H9 (cell line): ENCODE results near the gene TRPM5. TPM values are rescaled to one million over a fixed set of nuclear protein-coding genes. Genes with fewer than 3 reads are reported as not detected.

Experiments used
- DNase-seq: peaks from one replicate; pipeline ENCODE4 v3.0.0-alpha.2; 2017
- H2AFZ ChIP-seq: one replicate; pipeline ENCODE4 v1.6.1; 2013; ENCODE audit warnings: mild to moderate bottlenecking, low read length, control low read depth, moderate library complexity
- H2AK5ac ChIP-seq: 2 replicates; pipeline ENCODE4 v1.6.1; 2013; ENCODE audit warnings: low read length, control low read depth, mixed read lengths; ENCODE audit not compliant: insufficient read length
- H2BK120ac ChIP-seq: one replicate; pipeline ENCODE4 v1.6.1; 2013; ENCODE audit warnings: low read depth, mild to moderate bottlenecking, low read length, control low read depth, inconsistent platforms; ENCODE audit not compliant: poor library complexity, severe bottlenecking
- H2BK12ac ChIP-seq: 2 replicates; pipeline ENCODE4 v1.6.1; 2013; ENCODE audit warnings: low read length, control low read depth, mixed read lengths, low read depth; ENCODE audit not compliant: insufficient read length
- H2BK15ac ChIP-seq: 2 replicates; pipeline ENCODE4 v1.6.1; 2013; ENCODE audit warnings: low read depth, low read length, control low read depth
- H2BK20ac ChIP-seq: one replicate; pipeline ENCODE4 v1.6.1; 2013; ENCODE audit warnings: low read depth, mild to moderate bottlenecking, low read length, control low read depth, inconsistent platforms; ENCODE audit not compliant: poor library complexity, severe bottlenecking
- H2BK5ac ChIP-seq: 2 replicates; pipeline ENCODE4 v1.6.1; 2013; ENCODE audit warnings: low read length, control low read depth, mixed read lengths; ENCODE audit not compliant: insufficient read length
- H3K14ac ChIP-seq: 2 replicates; pipeline ENCODE4 v1.6.1; 2013; ENCODE audit warnings: low read length, control low read depth; ENCODE audit not compliant: insufficient read depth
- H3K18ac ChIP-seq: 2 replicates; pipeline ENCODE4 v1.6.1; 2013; ENCODE audit warnings: low read depth, mild to moderate bottlenecking, mixed read lengths, low read length, control low read depth; ENCODE audit not compliant: insufficient read length
- H3K23ac ChIP-seq: 2 replicates; pipeline ENCODE4 v1.6.1; 2013; ENCODE audit warnings: low read length, control low read depth, mixed read lengths, low read depth; ENCODE audit not compliant: insufficient read length
- H3K23me2 ChIP-seq: 2 replicates; pipeline ENCODE4 v1.6.1; 2013; ENCODE audit warnings: low read depth, mild to moderate bottlenecking, mixed read lengths, low read length, control low read depth; ENCODE audit not compliant: insufficient read length, poor library complexity, severe bottlenecking
- H3K27ac ChIP-seq: 2 replicates; pipeline ENCODE4 v1.5.1; 2013; ENCODE audit warnings: low read length, control low read depth, mixed read lengths, low read depth; ENCODE audit not compliant: insufficient read length
- H3K27me3 ChIP-seq: 2 replicates; pipeline ENCODE4 v1.6.1; 2013; ENCODE audit warnings: low read length, control low read depth, inconsistent platforms; ENCODE audit not compliant: insufficient read depth
- H3K4ac ChIP-seq: 2 replicates; pipeline ENCODE4 v1.6.1; 2013; ENCODE audit warnings: low read depth, mild to moderate bottlenecking, control low read depth, inconsistent platforms, low read length, moderate library complexity
- H3K4me1 ChIP-seq: 2 replicates; pipeline ENCODE4 v1.6.1; 2013; ENCODE audit warnings: low read length, control low read depth, inconsistent platforms; ENCODE audit not compliant: insufficient read depth
- H3K4me2 ChIP-seq: 2 replicates; pipeline ENCODE4 v1.6.1; 2013; ENCODE audit warnings: low read length, control low read depth, mixed read lengths; ENCODE audit not compliant: insufficient read length, insufficient read depth
- H3K56ac ChIP-seq: 2 replicates; pipeline ENCODE4 v1.6.1; 2013; ENCODE audit warnings: low read depth, mild to moderate bottlenecking, mixed read lengths, low read length, control low read depth; ENCODE audit not compliant: insufficient read length
- H3K79me1 ChIP-seq: 2 replicates; pipeline ENCODE4 v1.6.1; 2013; ENCODE audit warnings: low read depth, mild to moderate bottlenecking, moderate library complexity, low read length, control low read depth, inconsistent platforms; ENCODE audit not compliant: insufficient read depth, poor library complexity, severe bottlenecking
- H3K79me2 ChIP-seq: 2 replicates; pipeline ENCODE4 v1.6.1; 2013; ENCODE audit warnings: low read length, control low read depth, inconsistent platforms; ENCODE audit not compliant: insufficient read depth
- H3K9ac ChIP-seq: 2 replicates; pipeline ENCODE4 v1.6.1; 2013; ENCODE audit warnings: low read length, control low read depth, mixed read lengths; ENCODE audit not compliant: insufficient read length; ENCODE audit errors: extremely low read depth
- H3K9me3 ChIP-seq: one replicate; pipeline ENCODE4 v1.6.1; 2013; ENCODE audit warnings: low read depth, low read length, inconsistent platforms; ENCODE audit not compliant: control insufficient read depth
- H3T11ph ChIP-seq: one replicate; pipeline ENCODE4 v1.6.1; 2013; ENCODE audit warnings: mild to moderate bottlenecking, low read length, control low read depth, inconsistent platforms
- H4K20me1 ChIP-seq: one replicate; pipeline ENCODE4 v1.6.1; 2013; ENCODE audit not compliant: control insufficient read depth, insufficient read length, insufficient read depth
- H4K5ac ChIP-seq: 2 replicates; pipeline ENCODE4 v1.6.1; 2013; ENCODE audit warnings: low read depth, mild to moderate bottlenecking, mixed read lengths, low read length, control low read depth; ENCODE audit not compliant: insufficient read length
- H4K8ac ChIP-seq: replicated peaks from 2 replicates; pipeline ENCODE4 v1.6.1; 2013; ENCODE audit warnings: low read length, control low read depth, mixed read lengths, low read depth; ENCODE audit not compliant: insufficient read length
- H4K91ac ChIP-seq: 2 replicates; pipeline ENCODE4 v1.6.1; 2013; ENCODE audit warnings: low read depth, mild to moderate bottlenecking, moderate library complexity, mixed read lengths, low read length, control low read depth; ENCODE audit not compliant: insufficient read length
- H3K27ac Mint-ChIP-seq, 3 experiments: 2 replicates in 2 of 3; 3 replicates in 1 of 3; pipeline ENCODE4 v1.8.0; 2020 to 2021; ENCODE audit warnings: mixed read lengths in 3 of 3, mild to moderate bottlenecking in 1 of 3, moderate library complexity in 1 of 3
- H3K27me3 Mint-ChIP-seq: 2 replicates; pipeline ENCODE4 v1.8.0; 2021; ENCODE audit warnings: low read depth, mild to moderate bottlenecking, moderate library complexity, mixed read lengths
- H3K36me3 Mint-ChIP-seq, 3 experiments: 2 replicates in 2 of 3; 3 replicates in 1 of 3; pipeline ENCODE4 v1.8.0; 2020 to 2021; ENCODE audit warnings: low read depth in 3 of 3, mixed read lengths in 3 of 3; ENCODE audit not compliant: insufficient read depth in 1 of 3
- H3K4me1 Mint-ChIP-seq, 2 experiments: 2 replicates each; pipeline ENCODE4 v1.8.0; 2020; ENCODE audit warnings: mixed read lengths in 2 of 2
- H3K4me3 Mint-ChIP-seq, 2 experiments: 2 replicates in 1 of 2; 3 replicates in 1 of 2; pipeline ENCODE4 v1.8.0; 2020 to 2021; ENCODE audit warnings: mild to moderate bottlenecking in 2 of 2, mixed read lengths in 2 of 2, moderate library complexity in 1 of 2
- H3K9me3 Mint-ChIP-seq, 2 experiments: 2 replicates in 1 of 2; 3 replicates in 1 of 2; pipeline ENCODE4 v1.8.0; 2020; ENCODE audit warnings: mild to moderate bottlenecking in 2 of 2, mixed read lengths in 2 of 2, moderate library complexity in 1 of 2
- WGBS: extraction: QIAGEN DNeasy Blood & Tissue Kit; methylation state at CpG from one replicate; pipeline ENCODE4 v1.1.7; 2013; ENCODE audit warnings: missing lambda C conversion rate, low lambda C conversion rate, mixed read lengths; ENCODE audit not compliant: insufficient read length; ENCODE audit errors: extremely low coverage; 5-methylcytosine and 5-hydroxymethylcytosine counted together
- total RNA-seq: library from RNA; stranded (reverse); gene quantifications from 2 replicates; pipeline ENCODE4 v1.2.1, GENCODE V29; 2021
- TF ChIP-seq, protein P1 (sequence below): fragments of 200-600 bp; sonication (generic); conservative IDR thresholded peaks from 3 replicates; pipeline ENCODE4 v1.8.0; 2021; ENCODE audit warnings: antibody characterized with exemption, mild to moderate bottlenecking

The TRPM5 gene
- total RNA-seq, 1 experiment from 2014 or later, result 0.09 TPM

DNA sequence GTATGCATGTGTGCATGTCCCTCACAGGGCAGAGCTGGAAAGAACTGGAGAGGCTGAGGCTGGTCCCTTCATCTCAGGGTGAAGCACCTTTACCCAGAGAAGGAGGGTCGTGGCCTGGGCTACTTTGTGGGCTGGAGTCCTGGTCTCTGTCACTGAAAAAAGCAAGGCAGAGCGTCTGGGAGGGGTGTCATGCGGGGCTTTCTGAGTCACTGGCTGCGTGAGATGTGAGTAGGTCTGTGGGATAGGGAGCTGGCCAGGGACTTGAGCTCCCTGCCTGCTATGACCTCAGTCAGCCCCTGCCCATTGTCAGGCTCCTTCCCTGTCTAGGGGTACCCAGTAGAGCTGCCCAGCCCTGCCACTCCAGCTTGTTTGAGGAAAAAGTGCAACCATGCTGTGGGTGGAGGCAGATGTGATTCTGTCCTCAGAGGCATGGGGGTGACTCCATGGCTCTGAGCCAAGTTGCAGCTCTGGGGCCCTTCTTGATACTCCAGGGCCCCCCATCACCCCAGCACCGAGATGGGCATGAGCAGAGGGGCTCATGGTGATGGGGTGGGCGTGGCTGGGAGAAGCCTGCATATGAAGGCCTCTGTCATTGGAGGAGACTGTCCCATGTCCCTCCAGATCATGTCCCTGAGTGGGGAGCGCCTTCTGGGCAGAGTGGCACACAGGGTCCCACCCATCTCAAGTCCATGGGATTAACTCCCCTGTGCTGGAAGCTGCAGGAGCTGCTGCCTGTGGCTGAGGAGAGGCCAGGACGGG is 28.3 kb upstream of the TRPM5 start:
- Histone ChIP-seq H3K23ac (no peak overlapping the region), H3K27me3 (peaks cover 2% of the 10 kb centered on the region; the same call in 1 of the 2 replicates)
- no peak for DNase-seq

More for the DNA sequence above, 28.3 kb upstream of the TRPM5 start:
- Histone ChIP-seq H3K79me1 (no peaks in the 10 kb centered on the region), H2BK120ac (no peak overlapping the region), H3K56ac (no peak overlapping the region), H4K5ac (no peak overlapping the region), H3K18ac (no peak overlapping the region), H3K9ac (no peak overlapping the region), H3K4me2 (no peak overlapping the region), H3K23me2 (no peaks in the 10 kb centered on the region), H4K20me1 (no peaks in the 10 kb centered on the region), H3K9me3 (no peaks in the 10 kb centered on the region), H2BK5ac (no peak overlapping the region), H4K8ac (no peak overlapping the region), H4K91ac (no peak overlapping the region), H3K27ac (no peak overlapping the region), H3K14ac (no peak overlapping the region; the same call in 1 of the 2 replicates), H2BK15ac (no peak overlapping the region), H3K4me1 (no peaks in the 10 kb centered on the region), H3K79me2 (no peaks in the 10 kb centered on the region), H2BK20ac (no peak overlapping the region), H3T11ph (no peak overlapping the region), H2BK12ac (no peak overlapping the region), H2AFZ (no peak overlapping the region), H3K4ac (no peak overlapping the region), H2AK5ac (no peak overlapping the region)
- TF ChIP-seq, protein P1, sequence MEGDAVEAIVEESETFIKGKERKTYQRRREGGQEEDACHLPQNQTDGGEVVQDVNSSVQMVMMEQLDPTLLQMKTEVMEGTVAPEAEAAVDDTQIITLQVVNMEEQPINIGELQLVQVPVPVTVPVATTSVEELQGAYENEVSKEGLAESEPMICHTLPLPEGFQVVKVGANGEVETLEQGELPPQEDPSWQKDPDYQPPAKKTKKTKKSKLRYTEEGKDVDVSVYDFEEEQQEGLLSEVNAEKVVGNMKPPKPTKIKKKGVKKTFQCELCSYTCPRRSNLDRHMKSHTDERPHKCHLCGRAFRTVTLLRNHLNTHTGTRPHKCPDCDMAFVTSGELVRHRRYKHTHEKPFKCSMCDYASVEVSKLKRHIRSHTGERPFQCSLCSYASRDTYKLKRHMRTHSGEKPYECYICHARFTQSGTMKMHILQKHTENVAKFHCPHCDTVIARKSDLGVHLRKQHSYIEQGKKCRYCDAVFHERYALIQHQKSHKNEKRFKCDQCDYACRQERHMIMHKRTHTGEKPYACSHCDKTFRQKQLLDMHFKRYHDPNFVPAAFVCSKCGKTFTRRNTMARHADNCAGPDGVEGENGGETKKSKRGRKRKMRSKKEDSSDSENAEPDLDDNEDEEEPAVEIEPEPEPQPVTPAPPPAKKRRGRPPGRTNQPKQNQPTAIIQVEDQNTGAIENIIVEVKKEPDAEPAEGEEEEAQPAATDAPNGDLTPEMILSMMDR, result no peak
- peaks cover 88% of the 10 kb centered on the region for H3K27me3 Mint-ChIP-seq
- no peak overlapping the region for H3K4me3 Mint-ChIP-seq
- no CpG with 5 or more reads among the region's 8 CpGs for WGBS
- H3K4me1 Mint-ChIP-seq, result no peaks in the 10 kb centered on the region
- H3K36me3 Mint-ChIP-seq, result no peaks in the 10 kb centered on the region; a peak in 2 of 7 replicates
- peaks cover 0 to 3% of the 10 kb centered on the region in 2 experiments; a peak in 1 of 5 replicates for H3K9me3 Mint-ChIP-seq
- no peak overlapping the region for H3K27ac Mint-ChIP-seq
